GM18519 (cell line): Measurements from ENCODE around the gene PPAT.
A peak's percentile ranks its signal among the peaks of the same experiment; 100 is the strongest.
"Not testable (repeated sequence)": the region's sequence is repeated elsewhere in the genome, so short reads cannot be mapped to it uniquely, and the experiment has no call there.

Experiments used
- ATAC-seq: cut with Tn5 transposase; IDR thresholded peaks from one replicate; pipeline ENCODE4 v1.9.1; 2021; ENCODE audit warnings: mild to moderate bottlenecking, moderate library complexity; ENCODE audit not compliant: unreplicated experiment, low FRiP score

The PPAT gene

DNA sequence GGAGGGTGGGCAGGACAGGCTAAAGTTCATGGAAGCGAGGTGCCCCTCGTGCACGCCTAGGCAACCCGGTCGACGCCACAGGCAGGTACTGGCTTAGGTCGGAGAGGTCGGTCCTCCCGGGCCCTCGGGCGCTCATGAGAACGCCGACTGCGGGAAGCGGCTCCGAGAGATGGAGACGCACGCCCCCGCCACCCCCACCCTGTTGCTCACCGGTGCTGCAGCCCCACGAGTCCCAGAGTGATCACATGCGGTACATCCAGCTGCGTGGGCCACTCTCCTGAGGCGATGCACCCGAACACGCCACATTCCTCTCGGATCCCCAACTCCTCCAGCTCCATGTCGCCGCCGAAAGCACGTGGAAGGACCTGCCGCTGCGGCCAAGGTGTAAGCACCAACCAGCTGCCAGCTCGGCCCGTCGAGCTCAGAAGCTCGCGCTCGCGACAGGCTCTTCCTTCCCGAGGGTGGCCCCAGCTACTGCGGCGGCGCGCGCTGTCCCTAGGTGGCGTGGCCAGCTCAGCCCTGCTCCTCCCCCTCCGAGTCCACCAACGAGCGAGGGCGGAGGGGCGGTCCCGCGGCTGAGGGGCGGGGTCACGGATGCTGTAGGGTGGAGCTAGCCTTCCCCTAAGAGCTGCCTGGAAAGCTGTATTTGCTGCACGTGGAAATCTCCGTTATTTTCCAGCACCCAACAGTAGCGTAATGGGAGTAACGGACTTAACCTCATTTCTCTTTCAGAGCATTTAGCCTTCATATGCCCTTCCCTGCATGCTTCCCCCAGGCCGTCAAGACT, at the start of gene PPAT:
TSS of gene PPAT (minus strand) at position 476 of the 787 bp plus-strand sequence. CDS start at position 338, 138 bp downstream.
- ATAC-seq: peak; percentile 65

DNA sequence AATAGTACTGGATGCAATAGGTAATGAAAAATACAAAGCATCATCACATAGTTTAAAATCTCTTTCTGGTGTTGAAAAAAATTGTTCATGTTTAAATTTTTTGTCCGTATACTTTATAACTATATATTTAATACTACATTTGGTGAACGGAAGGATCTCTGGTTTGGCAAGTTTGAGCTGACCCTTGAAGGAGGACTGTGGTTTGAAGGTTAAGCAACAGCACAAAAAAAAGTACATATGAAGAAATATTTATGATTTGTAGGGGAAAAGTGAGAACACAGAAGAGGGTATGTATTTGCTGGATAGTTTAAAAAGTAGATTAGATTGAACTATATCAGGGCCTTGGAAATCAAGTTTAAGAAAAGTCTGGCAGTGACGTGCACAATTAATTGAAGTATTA, 45.3 kb upstream of the PPAT start:
- no peak for ATAC-seq

GRCh38 chr4:56477192-56477702, 41.8 kb upstream of the PPAT start:
- ATAC-seq: no peak

GRCh38 chr4:56475917-56476316, 40.5 kb upstream of the PPAT start:
- peak; percentile 46 for ATAC-seq

DNA sequence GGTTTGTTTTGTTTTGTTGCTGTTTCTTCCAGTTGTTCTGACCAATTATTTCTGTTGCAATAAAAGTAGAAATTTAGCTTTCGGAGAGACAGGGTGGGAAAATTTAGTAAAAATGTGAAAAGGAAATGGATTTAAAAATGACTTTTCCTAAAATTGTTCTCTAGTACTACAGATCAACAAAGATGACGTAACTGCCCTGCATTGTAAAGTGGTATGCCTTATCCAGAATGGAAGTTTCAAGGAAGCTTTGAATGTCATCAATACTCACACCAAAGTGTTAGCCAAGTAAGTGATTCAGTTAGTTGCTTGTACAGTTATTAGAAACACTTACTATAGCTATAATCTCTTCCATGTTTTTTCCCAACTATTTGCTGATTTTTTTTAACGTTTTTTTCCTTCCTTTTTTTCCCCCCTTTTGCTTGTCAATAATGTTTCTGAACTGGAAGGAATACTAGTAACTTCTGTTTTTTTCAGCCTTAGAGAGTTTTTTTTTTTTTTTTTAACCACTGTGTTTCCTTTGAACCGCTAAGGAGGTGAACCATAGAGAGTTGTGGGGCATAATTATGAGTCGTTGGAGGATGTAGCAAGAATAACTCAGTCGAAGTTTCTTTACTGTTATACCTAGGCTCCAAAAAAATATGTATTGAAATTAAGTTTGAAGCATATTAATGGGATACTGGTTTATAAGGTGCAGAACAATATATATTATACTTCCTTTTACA, 34.2 kb upstream of the PPAT start:
- ATAC-seq: no peak

DNA sequence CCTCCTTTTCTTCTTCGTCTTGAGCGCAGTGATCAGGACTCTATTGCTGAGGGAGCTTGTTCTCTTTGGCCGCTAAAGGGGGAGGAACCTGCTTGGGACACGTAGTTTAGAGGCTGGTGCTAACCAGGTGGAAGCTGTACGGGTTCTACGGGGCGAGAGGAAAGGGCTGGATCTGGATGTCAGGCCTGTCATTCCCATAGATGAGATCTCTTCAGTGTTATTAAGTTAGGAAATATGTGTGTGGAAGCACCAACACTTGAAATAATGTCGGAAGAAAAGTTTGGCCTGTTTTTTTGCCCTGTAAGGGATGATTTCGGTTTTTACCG, 32.6 kb upstream of the PPAT start:
- peak; percentile 29 for ATAC-seq

DNA sequence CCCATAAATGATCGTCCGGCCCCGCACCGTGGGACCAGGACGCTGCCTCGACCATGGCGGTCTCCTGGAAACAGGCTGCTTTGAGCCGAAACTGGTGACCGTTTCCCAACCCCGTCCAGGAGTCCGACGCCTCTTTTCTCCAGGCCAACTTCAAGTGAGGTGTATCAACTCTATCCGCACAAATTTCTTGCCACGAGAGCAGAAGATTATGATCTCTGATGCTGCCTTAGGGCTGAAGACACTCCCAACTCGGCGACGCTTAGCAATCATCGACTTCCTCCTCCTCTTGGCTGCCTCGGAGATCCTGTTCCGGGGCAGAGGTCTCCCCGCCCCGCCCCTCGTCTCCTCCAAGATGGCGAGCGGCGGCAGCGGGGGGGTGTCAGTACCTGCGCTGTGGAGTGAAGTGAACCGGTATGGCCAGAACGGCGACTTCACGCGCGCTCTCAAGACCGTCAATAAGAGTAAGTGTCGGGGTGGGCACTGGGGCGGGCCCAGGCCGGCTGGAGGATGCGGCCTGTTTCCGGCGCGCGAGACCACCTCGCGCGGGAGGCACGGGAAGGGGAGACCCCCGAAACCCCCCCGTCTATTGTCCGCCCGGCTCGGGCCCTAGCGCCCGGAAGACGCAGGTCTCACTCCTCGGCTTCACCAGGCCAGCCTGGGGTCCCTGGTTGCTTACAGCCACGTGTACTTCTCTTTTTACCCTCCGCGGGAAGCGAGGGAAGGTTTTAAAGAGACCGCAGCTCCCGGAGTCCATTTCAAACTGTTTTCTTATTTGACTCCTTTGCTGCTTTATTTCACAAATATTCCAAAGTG, 32.1 kb upstream of the PPAT start, which contains the start of gene SRP72:
TSS of gene SRP72 (plus strand) at position 334 of the 813 bp plus-strand sequence. CDS start at position 353, 19 bp downstream.
- ATAC-seq: peak; percentile 84

DNA sequence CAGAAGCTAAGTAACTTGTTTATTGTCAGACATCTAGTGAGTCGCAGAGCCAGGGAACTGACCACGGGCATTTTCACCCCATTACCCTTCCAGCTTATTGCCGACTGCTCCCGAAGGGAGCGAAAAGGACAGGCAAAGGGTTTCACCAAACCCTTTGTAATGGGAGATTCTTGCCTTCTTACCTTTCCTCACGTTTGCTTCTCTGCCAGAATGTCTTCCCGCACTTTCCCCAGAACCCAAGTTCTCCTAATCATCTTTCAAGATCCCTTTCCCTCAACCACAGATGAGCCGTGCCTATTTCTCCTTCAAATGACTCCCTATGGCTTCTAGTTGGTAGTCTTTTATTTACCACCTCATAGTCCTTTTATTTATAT, 31.5 kb upstream of the PPAT start:
- no peak for ATAC-seq

DNA sequence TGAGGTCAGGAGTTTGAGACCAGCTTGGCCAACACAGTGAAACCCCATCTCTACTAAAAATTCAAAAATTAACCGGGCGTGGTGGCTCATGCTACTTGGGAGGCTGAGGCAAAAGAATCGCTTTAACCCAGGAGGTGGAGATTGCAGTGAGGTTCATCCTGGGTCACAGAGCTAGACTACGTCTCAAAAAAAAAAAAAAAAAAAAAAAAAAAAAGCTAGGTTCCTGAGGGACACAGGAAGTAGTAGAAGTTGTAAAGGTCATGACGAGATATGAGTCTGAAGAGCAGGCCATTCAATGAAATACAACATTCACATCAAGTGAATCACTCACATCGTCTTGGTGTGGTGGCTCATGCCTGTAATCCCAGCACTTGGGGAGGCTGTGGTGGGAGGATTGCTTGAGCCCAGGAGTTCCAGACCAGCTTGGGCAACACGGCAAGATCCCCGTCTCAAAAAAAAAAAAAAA, 30.9 kb upstream of the PPAT start:
- not testable (repeated sequence) for ATAC-seq

DNA sequence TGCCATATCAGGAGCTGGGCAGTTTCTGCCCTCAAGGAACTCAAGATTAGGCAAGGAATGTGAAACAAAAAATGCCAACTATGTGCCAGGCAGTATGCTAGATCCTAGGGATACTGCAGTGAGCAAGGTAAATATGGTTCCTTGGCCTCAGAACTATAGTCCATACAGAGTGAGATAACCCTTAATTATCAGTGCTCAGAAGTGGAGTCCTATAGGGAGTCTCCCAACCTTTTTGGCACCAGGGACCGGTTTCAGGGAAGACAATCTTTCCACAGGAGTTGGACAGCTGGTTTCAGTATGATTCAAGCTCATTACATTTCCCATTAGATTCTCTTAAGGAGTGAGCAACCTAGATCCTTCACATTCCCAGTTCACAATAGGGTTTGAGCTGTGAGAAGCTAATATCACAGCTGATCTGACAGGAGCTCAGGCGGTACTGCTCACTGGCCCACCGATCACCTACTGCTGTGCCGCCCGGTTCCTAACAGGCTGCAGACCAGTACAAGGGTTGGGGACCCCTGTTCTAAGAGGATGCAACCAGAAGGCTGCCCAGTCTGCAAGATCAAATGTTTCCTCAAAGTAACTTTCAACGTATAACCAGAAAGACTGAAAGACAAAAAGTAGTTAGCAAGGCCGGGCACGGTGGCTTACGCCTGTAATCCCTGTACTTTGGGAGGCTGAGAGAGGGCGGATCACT, 30.3 kb upstream of the PPAT start:
- ATAC-seq: no peak

- ATAC-seq: no peak
Measured at GRCh38 chr4:56464581-56464980, 29.2 kb upstream of the PPAT start.

- no peak for ATAC-seq
Measured at GRCh38 chr4:56463711-56464110, 28.3 kb upstream of the PPAT start.

GRCh38 chr4:56462157-56462556, 26.7 kb upstream of the PPAT start:
- ATAC-seq: no peak

GRCh38 chr4:56460085-56460484, 24.7 kb upstream of the PPAT start:
- no peak for ATAC-seq

DNA sequence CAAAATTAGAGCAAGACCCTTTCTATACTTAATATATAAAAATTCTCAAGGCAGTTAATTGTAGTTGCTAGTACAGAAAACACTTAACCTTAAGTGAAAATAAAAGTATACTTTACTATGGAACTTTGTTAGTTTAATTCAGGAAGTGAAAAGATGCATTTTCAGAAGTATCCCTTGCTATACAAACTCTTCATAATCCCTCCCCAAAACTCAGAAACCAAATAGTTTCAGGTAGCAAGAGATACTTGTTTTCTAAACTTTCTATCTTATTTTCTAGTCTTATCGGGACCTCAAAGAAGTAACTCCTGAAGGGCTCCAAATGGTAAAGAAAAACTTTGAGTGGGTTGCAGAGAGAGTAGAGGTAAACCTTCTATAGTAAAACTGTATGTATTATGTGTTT, 14.9 kb upstream of the PPAT start:
- ATAC-seq: no peak

DNA sequence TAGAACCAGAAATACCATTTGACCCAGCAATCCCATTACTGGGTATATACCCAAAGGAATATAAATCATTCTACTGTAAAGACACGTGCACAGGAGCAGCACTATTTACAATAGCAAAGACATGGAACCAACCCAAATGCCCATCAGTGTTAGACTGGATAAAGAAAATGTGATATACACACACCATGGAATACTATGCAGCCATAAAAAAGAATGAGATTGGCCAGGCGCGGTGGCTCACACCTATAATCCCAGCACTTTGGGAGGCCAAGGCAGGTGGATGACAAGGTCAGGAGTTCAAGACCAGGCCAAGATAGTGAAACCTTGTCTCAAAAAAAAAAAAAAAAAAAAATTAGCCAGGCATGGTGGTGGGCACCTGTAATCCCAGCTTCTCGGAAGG, 14.1 kb upstream of the PPAT start:
- ATAC-seq: not testable (repeated sequence)

DNA sequence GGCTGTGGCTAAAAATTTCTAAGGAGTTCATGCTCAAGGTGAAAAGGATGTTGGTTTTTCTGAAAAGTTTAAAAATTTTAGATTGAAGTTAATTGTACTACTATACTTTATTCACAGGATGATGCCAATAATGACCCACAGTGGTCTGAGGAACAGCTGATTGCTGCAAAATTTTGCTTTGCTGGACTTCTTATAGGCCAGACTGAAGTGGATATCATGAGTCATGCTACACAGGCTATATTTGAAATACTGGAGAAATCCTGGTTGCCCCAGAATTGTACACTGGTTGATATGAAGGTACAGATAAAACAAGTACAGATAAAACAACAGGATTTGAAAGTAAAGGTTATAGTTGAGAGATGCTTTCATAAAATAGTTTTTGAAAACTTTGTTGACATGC, 12.9 kb upstream of the PPAT start:
- no peak for ATAC-seq

DNA sequence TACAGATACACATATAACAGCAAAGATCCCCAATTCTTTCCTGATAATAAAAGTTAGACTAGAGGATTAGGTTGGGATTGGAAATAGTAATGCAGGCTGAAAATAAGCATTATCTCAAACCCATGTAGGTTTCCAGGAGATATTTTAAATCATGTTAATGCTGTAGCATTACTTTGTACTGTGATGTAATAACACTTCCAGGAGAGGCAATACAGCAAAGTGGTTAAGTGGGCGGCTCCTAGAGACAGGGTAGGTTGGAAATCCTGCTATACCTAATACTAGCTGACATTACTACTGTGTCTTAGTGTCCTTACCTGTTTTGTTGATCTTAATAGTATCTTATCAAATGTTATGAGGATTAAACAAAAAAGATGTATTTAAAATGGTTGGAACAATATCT, 10.3 kb upstream of the PPAT start:
- no peak for ATAC-seq

DNA sequence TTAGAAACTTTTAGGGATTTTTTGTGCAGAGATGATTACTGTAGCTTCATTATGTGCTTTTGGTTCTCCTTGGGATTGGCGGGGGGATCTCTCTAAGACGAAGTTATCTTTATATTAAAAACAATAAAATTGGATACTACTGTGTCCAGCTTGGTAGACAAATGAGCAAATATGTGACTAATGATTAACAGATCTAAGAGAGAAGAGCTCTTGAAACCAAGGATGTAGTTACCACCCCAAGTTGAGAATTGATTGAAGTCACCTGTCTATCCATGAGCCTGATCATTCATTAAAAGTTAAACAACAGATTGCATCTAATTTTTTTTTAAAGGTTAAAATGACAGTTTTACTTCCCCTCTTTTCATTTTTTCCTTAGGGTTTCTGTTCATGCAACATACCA, 9.3 kb upstream of the PPAT start:
- ATAC-seq: no peak

DNA sequence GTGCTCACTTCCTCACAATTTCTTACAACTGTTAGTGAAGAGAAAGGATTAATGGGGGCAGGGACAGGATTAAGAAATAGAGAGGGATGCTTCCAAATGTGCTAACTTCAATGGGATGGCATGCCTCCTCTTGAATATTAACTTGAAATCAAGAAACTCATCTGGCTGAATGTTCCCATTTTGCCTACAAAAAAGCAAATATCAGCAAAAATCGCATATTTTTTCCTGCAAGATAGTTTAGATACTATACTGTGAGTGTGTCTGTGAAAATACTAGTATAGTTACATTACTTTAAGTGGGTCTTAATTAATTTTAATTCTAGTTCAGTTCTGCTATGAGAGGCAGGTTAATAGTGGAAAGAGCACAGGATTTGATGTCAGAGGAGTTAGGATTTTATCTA, 5.6 kb upstream of the PPAT start:
- no peak for ATAC-seq
